Measurements from ENCODE around the gene SLC9A7. TPM values are rescaled to one million over a fixed set of nuclear protein-coding genes. Genes with fewer than 3 reads are reported as not detected.
A peak's percentile ranks its signal among the peaks of the same experiment; 100 is the strongest.

The SLC9A7 gene
- total RNA-seq, 1 donor from 2014 or later, result 1.9 TPM

DNA sequence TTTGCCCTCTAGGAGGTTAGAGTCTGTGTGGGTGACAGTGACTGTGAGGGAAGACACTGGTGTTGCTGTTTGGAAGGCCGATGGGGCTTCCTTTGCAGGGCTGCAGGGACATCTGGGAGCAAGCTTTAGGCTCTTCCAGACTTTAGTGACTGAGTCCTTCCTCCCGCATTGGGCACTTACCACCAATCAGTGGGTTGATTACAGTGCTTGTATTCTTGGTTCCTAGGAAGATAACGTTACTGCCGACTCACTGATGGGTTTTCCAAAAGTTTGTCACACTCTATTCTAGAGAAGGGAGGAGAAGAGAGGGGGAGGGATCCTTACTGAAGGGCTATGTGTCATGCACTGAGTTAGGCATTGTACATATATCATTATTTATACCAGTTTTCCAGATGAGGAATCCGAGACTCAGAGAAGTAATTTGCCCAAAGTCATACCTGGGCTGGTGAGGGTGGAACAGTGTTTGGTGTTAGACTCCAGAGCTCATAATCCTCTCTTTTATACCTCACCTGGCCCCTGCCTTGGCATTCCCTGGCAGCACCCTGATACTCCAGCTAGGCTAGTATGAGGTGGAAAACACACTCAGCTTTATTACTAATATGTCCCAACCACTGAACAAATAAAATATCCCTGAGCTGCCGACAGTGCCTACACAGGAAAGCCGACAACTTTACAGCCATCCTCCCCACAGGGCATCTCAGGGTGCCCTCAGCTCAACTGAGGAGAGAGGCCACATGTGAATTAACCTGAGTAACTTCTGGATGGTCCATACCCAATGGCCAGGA, 181.5 kb downstream of the SLC9A7 start:
- no peak for DNase-seq
- Histone ChIP-seq H3K4me3 (peak overlapping the region; percentile 82), H3K9me3 (replicated peaks) (no peaks in the 10 kb centered on the region), H3K27me3 (ENCODE audit: low read depth) (no peaks in the 10 kb centered on the region), H3K27ac (replicated peaks) (peak overlapping the region; percentile 93), H3K4me1 (peaks cover 55% of the 10 kb centered on the region), H3K36me3 (no peaks in the 10 kb centered on the region)
- intact Hi-C loops (cut with micrococcal nuclease), result loop anchor here (10.0 kb wide), 1 partner anchor 67 kb away; no protein-coding TSS in a partner anchor
- TF ChIP-seq, protein P1, sequence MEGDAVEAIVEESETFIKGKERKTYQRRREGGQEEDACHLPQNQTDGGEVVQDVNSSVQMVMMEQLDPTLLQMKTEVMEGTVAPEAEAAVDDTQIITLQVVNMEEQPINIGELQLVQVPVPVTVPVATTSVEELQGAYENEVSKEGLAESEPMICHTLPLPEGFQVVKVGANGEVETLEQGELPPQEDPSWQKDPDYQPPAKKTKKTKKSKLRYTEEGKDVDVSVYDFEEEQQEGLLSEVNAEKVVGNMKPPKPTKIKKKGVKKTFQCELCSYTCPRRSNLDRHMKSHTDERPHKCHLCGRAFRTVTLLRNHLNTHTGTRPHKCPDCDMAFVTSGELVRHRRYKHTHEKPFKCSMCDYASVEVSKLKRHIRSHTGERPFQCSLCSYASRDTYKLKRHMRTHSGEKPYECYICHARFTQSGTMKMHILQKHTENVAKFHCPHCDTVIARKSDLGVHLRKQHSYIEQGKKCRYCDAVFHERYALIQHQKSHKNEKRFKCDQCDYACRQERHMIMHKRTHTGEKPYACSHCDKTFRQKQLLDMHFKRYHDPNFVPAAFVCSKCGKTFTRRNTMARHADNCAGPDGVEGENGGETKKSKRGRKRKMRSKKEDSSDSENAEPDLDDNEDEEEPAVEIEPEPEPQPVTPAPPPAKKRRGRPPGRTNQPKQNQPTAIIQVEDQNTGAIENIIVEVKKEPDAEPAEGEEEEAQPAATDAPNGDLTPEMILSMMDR (IDR thresholded peaks at IDR 0.05; ENCODE audit: borderline replicate concordance), result no peak

GRCh38 chrX:46576458-46576857, 182.5 kb downstream of the SLC9A7 start:
- Histone ChIP-seq H3K4me1 (peaks cover 46% of the 10 kb centered on the region), H3K9me3 (replicated peaks) (no peaks in the 10 kb centered on the region), H3K27me3 (ENCODE audit: low read depth) (no peaks in the 10 kb centered on the region), H3K27ac (replicated peaks) (peak overlapping the region; percentile 93), H3K36me3 (no peaks in the 10 kb centered on the region), H3K4me3 (peak overlapping the region; percentile 82)
- DNase-seq, result peak; percentile 23
- intact Hi-C loops (cut with micrococcal nuclease), result loop anchor here (10.0 kb wide), 1 partner anchor 68 kb away; no protein-coding TSS in a partner anchor
- TF ChIP-seq, protein P1 (IDR thresholded peaks at IDR 0.05; ENCODE audit: borderline replicate concordance), result peak; percentile 3

DNA sequence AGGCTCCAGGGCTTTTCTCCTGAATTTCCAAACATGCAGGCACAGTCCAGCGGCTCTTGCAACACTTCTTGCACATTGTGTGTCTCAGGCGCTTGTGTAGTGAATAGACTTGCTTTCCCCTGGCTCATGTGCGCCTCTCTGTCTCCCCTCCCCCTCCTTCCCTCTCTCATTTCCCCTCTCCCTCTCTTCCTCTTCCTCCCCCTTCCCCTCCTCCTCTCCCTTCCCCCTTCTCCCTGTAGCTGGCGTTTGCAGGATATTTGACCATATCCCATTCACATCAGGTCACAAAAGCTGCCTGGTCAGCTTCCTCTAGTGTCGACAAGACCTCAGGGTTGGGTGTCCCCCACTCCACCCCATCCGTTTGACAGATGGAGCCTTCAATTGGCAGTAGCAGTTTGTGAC, 182.9 kb downstream of the SLC9A7 start:
- DNase-seq, result peak; percentile 36
- Histone ChIP-seq H3K9me3 (replicated peaks) (no peaks in the 10 kb centered on the region), H3K4me3 (peak overlapping the region; percentile 82), H3K36me3 (no peaks in the 10 kb centered on the region), H3K4me1 (peaks cover 41% of the 10 kb centered on the region), H3K27me3 (ENCODE audit: low read depth) (no peaks in the 10 kb centered on the region), H3K27ac (replicated peaks) (peak overlapping the region; percentile 93)
- TF ChIP-seq, protein P1 (IDR thresholded peaks at IDR 0.05; ENCODE audit: borderline replicate concordance), result peak; percentile 12
- intact Hi-C loops (cut with micrococcal nuclease), result loop anchor here (10.0 kb wide), 1 partner anchor 69 kb away; no protein-coding TSS in a partner anchor

- H3K4me3 ChIP-seq, result peak overlapping the region; percentile 82
- H3K36me3 ChIP-seq, result no peaks in the 10 kb centered on the region
- TF ChIP-seq, protein P1 (IDR thresholded peaks at IDR 0.05; ENCODE audit: borderline replicate concordance), result no peak
- no peaks in the 10 kb centered on the region for H3K9me3 ChIP-seq (replicated peaks)
- H3K4me1 ChIP-seq, result peaks cover 37% of the 10 kb centered on the region
- H3K27me3 ChIP-seq (ENCODE audit: low read depth), result no peaks in the 10 kb centered on the region
- no peak for DNase-seq
- H3K27ac ChIP-seq (replicated peaks), result peak overlapping the region; percentile 93
- intact Hi-C loops (cut with micrococcal nuclease), result loop anchor here (10.0 kb wide), 1 partner anchor 69 kb away; no protein-coding TSS in a partner anchor
Measured at GRCh38 chrX:46575586-46575985, 183.3 kb downstream of the SLC9A7 start.

- peak overlapping the region; percentile 82 for H3K4me3 ChIP-seq
- no peaks in the 10 kb centered on the region for H3K36me3 ChIP-seq
- no peaks in the 10 kb centered on the region for H3K9me3 ChIP-seq (replicated peaks)
- no peaks in the 10 kb centered on the region for H3K27me3 ChIP-seq (ENCODE audit: low read depth)
- intact Hi-C loops (cut with micrococcal nuclease), result loop anchor here (10.0 kb wide), 1 partner anchor 70 kb away; no protein-coding TSS in a partner anchor
- TF ChIP-seq, protein P1 (IDR thresholded peaks at IDR 0.05; ENCODE audit: borderline replicate concordance), result peak; percentile 9
- H3K4me1 ChIP-seq, result peaks cover 34% of the 10 kb centered on the region
- peak; percentile 15 for DNase-seq
- H3K27ac ChIP-seq (replicated peaks), result peak overlapping the region; percentile 93
Measured at GRCh38 chrX:46574774-46575381, 184.0 kb downstream of the SLC9A7 start.
